Mucosa of rectum (tissue), 2 donors: ENCODE measurements around the gene TIGD6.
A peak's percentile ranks its signal among the peaks of the same experiment; 100 is the strongest.

ENCODE experiments used
- H3K27ac ChIP-seq, 2 donors: one replicate each; pipeline ENCODE4 v1.7.0; 2013; ENCODE audit warnings: inconsistent platforms in 2 of 2, low read depth in 2 of 2, low read length in 2 of 2
- H3K27me3 ChIP-seq, 2 donors: one replicate each; pipeline ENCODE4 v1.7.0; 2013; ENCODE audit warnings: low read length in 2 of 2; ENCODE audit not compliant: control insufficient read depth in 2 of 2, insufficient read depth in 2 of 2
- H3K36me3 ChIP-seq, 2 donors: one replicate each; pipeline ENCODE4 v1.7.0; 2013; ENCODE audit warnings: low read length in 2 of 2; ENCODE audit not compliant: control insufficient read depth in 2 of 2, insufficient read depth in 2 of 2
- H3K4me1 ChIP-seq, 2 donors: one replicate each; pipeline ENCODE4 v1.7.0; 2013; ENCODE audit warnings: low read length in 2 of 2, mild to moderate bottlenecking in 1 of 2; ENCODE audit not compliant: control insufficient read depth in 2 of 2, insufficient read depth in 2 of 2
- H3K4me3 ChIP-seq, 2 donors: one replicate each; pipeline ENCODE4 v1.7.0; 2013; ENCODE audit warnings: low read length in 2 of 2
- H3K9ac ChIP-seq, 2 donors: one replicate each; pipeline ENCODE4 v1.7.0; 2013; ENCODE audit warnings: low read length in 2 of 2, low read depth in 1 of 2, mild to moderate bottlenecking in 1 of 2
- H3K9me3 ChIP-seq, 2 donors: one replicate each; pipeline ENCODE4 v1.7.0; 2013; ENCODE audit warnings: low read length in 2 of 2; ENCODE audit not compliant: control insufficient read depth in 2 of 2
- donor health status: healthy.
- donor health status: Normal muscosa, but diverticular disease.

The TIGD6 gene

DNA sequence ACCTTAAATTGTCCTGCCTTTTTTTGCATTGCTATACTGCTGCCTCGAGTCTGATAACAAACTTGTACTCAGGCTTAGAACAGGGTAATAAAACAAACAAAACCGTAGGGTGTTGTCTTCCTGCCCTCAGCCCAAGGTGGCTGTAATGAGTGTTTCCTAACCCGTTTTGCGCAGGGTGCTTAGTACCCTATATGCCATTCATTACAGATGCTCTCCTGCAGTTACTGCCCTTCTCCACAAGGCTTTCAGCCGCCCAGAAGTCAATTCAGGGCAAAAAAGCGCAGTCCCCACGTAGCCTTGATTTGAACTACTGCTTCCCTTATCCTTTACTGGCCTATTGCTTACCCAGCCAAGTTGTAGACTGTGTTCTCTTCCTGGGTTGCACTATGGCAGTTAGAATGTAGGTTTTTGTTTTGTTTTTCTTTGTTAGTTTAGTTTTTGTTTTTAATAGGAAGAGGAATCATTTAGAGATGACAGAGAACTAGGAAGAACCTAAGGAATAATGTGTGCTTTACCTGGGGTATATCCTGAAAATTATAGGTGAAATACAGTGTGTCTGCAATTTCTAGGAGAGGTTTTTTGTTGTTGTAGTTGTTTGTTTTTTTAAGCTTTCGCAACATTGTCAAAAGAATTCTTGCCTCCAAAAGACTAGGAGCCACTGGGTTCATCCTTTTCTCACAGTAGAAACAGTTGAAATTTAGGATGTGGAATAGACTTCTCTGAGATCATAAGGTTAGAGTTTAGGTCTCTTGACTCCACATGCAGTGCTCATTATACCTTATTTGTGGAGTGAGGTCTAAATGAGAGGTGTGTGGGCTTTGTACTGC, 1.4 kb upstream of the TIGD6 start:
- no peaks in the 10 kb centered on the region for H3K27me3 ChIP-seq
- H3K9ac ChIP-seq, result peak overlapping the region; percentile 89
- peaks cover 18 to 27% of the 10 kb centered on the region in 2 donors for H3K4me1 ChIP-seq
- H3K27ac ChIP-seq, result peak overlapping the region; percentile 91 to 94
- H3K36me3 ChIP-seq, result peaks cover 14 to 17% of the 10 kb centered on the region in 2 donors
- H3K9me3 ChIP-seq, result no peaks in the 10 kb centered on the region
- H3K4me3 ChIP-seq, result peak overlapping the region; percentile 84

DNA sequence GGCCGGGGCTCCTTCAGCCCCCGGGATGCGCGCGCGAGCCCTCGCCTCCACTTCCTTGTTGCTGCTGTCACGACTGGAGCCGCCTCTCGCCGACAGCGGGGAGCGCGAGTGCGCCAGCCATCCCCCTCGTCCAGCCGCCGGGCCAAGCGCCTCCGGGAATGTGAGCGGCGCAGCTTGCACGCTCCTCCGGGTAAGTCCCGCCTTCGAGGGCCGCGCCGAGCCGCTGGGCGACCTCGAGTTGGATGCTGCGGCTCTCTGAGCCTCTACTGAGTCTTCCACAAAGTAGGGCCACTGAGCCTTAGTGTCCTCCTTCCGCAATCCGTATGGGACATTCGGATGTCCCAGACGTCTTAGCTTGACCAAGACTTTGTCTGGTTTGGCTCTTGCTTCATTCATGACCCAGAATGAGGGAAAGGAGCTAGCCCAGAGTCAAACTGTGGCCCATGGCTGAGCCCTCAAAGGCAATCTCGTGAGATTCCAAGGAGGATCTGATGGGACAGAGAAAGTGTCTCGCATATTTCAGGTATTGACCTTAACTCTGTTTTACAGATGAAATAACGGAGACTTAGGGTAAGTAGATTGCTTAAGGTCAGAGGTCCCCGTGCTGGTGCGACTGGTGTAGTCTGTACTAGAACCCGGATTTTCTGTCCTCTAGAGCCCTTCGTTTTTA, 671 bp upstream of the TIGD6 start:
- Histone ChIP-seq H3K36me3 (peaks cover 8 to 13% of the 10 kb centered on the region in 2 donors), H3K27ac (peak overlapping the region; percentile 91 to 94), H3K9me3 (no peaks in the 10 kb centered on the region), H3K4me3 (peak overlapping the region; percentile 84), H3K27me3 (no peaks in the 10 kb centered on the region), H3K4me1 (peaks cover 18 to 33% of the 10 kb centered on the region in 2 donors), H3K9ac (peak overlapping the region; percentile 89)

GRCh38 chr5:149999866-150000255, 593 bp downstream of the TIGD6 start:
- Histone ChIP-seq H3K4me3 (peak overlapping the region; percentile 84), H3K9ac (peak overlapping the region; percentile 89), H3K27ac (peak overlapping the region; percentile 91 to 94), H3K36me3 (peaks cover 11 to 14% of the 10 kb centered on the region in 2 donors), H3K4me1 (peaks cover 18 to 36% of the 10 kb centered on the region in 2 donors), H3K27me3 (no peaks in the 10 kb centered on the region), H3K9me3 (no peaks in the 10 kb centered on the region)

GRCh38 chr5:149999359-149999758, 1.1 kb downstream of the TIGD6 start:
- Histone ChIP-seq H3K27ac (peak overlapping the region in 1 of 2 donors; percentile 91), H3K27me3 (no peaks in the 10 kb centered on the region), H3K4me1 (peaks cover 18 to 36% of the 10 kb centered on the region in 2 donors), H3K9me3 (no peaks in the 10 kb centered on the region), H3K36me3 (peaks cover 8 to 12% of the 10 kb centered on the region in 2 donors), H3K4me3 (peak overlapping the region; percentile 84), H3K9ac (no peak overlapping the region)

GRCh38 chr5:149998281-149998680, 2.2 kb downstream of the TIGD6 start:
- H3K4me1 ChIP-seq, result peaks cover 18 to 36% of the 10 kb centered on the region in 2 donors
- H3K36me3 ChIP-seq, result peaks cover 8 to 12% of the 10 kb centered on the region in 2 donors
- H3K9me3 ChIP-seq, result no peaks in the 10 kb centered on the region
- H3K4me3 ChIP-seq, result no peak overlapping the region
- H3K27me3 ChIP-seq, result no peaks in the 10 kb centered on the region
- no peak overlapping the region for H3K27ac ChIP-seq
- H3K9ac ChIP-seq, result no peak overlapping the region

DNA sequence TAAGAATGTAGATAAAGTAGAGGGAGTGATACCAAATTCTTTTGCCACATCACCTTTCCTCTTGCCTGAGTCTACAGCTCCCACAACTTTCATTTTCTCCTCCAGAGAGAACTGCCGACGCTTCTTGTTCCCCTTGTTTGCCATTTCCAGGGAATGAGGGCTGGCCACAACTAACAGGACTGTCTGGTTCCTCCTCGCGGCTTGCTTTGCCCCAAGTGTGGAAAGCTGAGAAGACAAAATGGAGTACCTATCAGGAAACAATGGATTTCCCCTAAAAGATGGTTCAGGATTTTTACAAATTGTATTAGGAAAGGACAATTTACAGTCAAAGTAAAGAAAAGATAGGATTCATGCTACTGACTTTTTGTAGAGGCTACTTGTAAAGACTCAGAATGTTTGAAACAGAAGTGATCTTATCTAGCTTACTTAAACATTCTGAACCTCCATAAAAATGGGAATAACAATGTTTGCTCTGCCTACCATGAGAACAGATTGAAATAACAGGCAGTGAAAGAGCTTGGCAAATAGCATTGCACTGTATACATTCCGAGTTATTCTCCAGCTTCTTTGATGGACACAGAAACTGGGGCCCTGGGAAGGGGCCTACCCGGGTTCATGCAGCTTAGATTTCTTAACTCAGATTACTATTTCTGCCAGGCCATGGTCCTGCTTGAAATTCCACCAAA, 4.1 kb downstream of the TIGD6 start:
- H3K4me1 ChIP-seq, result peaks cover 12 to 27% of the 10 kb centered on the region in 2 donors
- H3K9ac ChIP-seq, result no peak overlapping the region
- peak overlapping the region in 1 of 2 donors; percentile 55 for H3K27ac ChIP-seq
- H3K9me3 ChIP-seq, result no peaks in the 10 kb centered on the region
- H3K4me3 ChIP-seq, result peak overlapping the region in 1 of 2 donors; percentile 39
- H3K27me3 ChIP-seq, result no peaks in the 10 kb centered on the region
- peaks cover 8 to 12% of the 10 kb centered on the region in 2 donors for H3K36me3 ChIP-seq

DNA sequence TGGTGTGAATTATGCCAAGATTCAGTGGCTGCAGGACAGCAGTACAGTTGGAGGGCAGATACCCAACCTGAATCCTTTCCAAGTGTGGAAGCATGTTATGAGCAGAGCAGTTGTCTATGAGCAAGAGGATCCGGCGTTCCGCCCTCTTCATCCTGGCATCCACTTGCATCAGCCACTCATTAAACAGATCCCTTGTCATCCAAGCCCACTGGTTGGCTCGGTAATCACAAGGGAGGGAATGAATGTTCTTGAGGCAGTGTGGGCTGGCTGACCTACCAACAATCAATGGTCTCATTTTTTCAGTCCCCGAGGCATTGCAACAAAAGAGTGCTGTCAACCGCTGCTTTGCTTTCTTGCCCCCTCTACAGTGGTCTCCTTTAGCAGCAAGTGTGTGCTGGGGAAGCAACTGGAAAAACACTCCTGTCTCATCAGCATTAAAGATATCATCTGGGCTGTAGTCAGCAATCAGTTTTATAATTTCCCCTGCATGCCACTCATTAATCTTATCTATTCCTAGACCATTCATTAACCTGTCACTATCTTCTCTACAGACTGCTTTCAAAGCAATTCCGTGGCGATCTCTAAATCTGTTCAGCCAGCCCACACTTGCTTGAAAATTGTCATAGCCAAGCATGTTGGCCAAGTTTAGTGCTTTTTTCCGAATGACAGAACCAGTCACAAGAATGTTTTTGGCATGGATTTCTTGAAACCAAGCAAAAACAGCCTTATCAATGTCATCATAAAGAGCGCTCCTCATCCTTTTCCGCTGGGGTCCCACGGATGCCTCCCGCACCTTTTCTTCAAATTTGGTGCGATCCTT, 4.9 kb downstream of the TIGD6 start:
- peaks cover 8 to 24% of the 10 kb centered on the region in 2 donors for H3K4me1 ChIP-seq
- no peak overlapping the region for H3K4me3 ChIP-seq
- no peak overlapping the region for H3K9ac ChIP-seq
- peaks cover 8 to 12% of the 10 kb centered on the region in 2 donors for H3K36me3 ChIP-seq
- H3K9me3 ChIP-seq, result no peaks in the 10 kb centered on the region
- no peaks in the 10 kb centered on the region for H3K27me3 ChIP-seq
- peak overlapping the region in 1 of 2 donors; percentile 55 for H3K27ac ChIP-seq

- Histone ChIP-seq H3K27ac (no peak overlapping the region), H3K9ac (no peak overlapping the region), H3K27me3 (no peaks in the 10 kb centered on the region), H3K4me3 (no peak overlapping the region), H3K4me1 (peaks cover 0 to 14% of the 10 kb centered on the region in 2 donors), H3K9me3 (no peaks in the 10 kb centered on the region), H3K36me3 (peaks cover 8 to 12% of the 10 kb centered on the region in 2 donors)
Measured at GRCh38 chr5:149993471-149993870, 7.0 kb downstream of the TIGD6 start.

- Histone ChIP-seq H3K27me3 (no peaks in the 10 kb centered on the region), H3K36me3 (peaks cover 9 to 17% of the 10 kb centered on the region in 2 donors), H3K4me1 (peaks cover 0 to 5% of the 10 kb centered on the region in 2 donors), H3K27ac (no peak overlapping the region), H3K4me3 (no peak overlapping the region), H3K9me3 (no peaks in the 10 kb centered on the region), H3K9ac (no peak overlapping the region)
Measured at GRCh38 chr5:149990518-149991376, 9.7 kb downstream of the TIGD6 start.
